GM12874 (cell line): ENCODE results near the gene ARHGDIA.

Experiments used
- TF ChIP-seq, protein P1 (sequence below): IDR thresholded peaks from 2 replicates; pipeline ENCODE4 v1.5.1; 2011; ENCODE audit warnings: low read depth, mild to moderate bottlenecking, control low read depth, low read length, moderate library complexity; ENCODE audit not compliant: insufficient read depth

ARHGDIA gene

DNA sequence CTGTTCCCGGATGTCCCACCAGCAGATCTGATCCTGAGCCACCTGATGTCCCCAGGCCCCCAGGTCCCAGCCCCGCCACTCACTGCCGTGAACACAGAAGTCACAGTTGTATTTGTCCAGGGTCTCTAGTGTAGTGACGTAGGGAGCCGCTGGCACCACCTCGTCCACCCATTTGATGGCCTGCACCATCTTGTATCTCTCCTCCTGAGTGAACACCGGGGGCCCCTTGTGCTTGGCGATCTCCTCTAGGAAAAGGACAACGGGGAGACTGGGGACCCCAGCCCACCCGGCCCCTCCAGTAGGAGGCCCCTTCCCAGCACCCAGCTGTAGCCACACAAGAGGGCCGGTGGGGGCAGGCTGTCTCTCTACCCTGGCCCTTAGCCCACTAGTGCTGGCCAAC lies 37.7 kb upstream of the ARHGDIA start:
- TF ChIP-seq, protein P1, sequence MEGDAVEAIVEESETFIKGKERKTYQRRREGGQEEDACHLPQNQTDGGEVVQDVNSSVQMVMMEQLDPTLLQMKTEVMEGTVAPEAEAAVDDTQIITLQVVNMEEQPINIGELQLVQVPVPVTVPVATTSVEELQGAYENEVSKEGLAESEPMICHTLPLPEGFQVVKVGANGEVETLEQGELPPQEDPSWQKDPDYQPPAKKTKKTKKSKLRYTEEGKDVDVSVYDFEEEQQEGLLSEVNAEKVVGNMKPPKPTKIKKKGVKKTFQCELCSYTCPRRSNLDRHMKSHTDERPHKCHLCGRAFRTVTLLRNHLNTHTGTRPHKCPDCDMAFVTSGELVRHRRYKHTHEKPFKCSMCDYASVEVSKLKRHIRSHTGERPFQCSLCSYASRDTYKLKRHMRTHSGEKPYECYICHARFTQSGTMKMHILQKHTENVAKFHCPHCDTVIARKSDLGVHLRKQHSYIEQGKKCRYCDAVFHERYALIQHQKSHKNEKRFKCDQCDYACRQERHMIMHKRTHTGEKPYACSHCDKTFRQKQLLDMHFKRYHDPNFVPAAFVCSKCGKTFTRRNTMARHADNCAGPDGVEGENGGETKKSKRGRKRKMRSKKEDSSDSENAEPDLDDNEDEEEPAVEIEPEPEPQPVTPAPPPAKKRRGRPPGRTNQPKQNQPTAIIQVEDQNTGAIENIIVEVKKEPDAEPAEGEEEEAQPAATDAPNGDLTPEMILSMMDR: no peak

DNA sequence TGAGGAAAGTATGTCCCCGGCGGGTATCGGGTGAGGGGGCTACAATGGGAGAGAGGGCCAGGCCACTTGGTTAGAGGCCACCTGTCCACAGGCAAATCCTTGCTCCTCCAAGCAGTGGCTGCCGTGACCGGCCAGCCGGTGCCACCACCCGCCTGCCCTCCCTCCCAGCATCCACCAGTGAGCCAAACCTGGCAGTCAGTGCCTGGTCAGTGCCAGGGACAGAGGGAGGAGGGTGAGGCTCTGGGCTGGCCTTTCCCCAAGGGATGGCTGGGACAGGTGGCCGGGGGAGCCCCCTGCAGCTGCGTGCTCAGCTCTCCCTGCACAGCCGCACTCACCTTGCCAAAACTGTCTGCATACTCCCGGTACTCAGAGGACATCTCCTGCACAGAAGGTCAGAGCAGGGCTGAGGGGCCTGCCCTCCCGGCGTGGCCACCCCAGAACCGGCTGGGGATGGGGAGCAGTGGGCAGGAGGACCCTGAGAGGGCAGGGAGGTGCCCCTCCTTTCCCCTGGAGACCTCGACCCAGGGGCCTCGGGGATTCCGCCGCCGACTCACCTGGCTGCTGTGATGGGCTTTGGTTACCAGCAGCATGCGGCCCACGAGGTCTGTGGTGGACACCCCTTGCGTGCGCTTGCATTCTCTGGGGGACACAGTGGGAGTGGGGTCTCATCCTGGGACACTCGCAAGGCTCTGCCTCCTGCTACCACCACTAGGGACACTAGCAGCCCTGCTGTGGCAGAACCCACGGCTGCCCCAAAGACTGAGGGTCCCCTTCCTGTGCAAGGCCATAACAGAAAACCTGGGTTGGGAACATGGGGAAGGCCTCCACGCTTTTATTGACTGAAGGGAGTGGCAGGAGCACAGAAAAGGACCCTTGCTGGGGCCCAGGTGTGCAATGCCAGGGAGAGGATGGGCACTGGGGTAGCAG lies 36.3 kb upstream of the ARHGDIA start:
- TF ChIP-seq, protein P1: no peak

DNA sequence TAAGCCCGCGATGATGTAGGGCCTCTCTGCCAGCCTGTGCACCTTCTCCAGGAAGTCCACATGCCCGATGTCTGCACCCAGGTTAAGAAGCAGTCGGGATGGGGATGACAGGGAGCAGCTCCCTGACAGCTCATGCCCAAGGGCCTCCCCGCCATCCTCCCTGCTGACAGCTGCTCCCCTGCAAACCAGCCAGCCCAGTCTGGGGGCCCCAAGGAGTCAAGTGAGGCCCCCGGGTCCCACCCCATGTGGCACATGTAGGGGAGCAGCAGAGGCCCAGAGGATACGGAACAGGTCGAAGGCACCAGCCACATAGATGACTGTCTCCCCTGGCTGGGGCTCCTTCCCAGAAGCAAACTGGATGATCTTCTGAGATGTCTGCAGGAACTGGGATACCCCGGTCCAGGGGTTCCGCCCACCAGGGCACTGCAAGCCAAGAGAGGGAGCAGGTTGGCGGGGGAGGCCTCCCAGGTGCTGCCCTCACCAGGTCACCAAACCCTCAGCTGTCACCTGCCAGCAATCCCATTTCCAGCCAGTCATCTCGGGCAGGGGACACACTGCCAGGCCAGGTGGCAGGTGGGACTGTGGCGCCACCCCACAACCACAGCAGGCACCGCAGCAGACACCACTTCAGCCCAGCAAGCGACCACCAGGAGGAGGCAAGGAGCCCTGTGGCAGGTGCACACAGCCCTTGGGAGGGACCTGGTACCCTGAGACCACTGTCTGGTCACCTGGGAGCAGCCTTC lies 35.5 kb upstream of the ARHGDIA start:
- TF ChIP-seq, protein P1: 0 out of 2 replicates have a peak, but pooled peaks have one; percentile 24

DNA sequence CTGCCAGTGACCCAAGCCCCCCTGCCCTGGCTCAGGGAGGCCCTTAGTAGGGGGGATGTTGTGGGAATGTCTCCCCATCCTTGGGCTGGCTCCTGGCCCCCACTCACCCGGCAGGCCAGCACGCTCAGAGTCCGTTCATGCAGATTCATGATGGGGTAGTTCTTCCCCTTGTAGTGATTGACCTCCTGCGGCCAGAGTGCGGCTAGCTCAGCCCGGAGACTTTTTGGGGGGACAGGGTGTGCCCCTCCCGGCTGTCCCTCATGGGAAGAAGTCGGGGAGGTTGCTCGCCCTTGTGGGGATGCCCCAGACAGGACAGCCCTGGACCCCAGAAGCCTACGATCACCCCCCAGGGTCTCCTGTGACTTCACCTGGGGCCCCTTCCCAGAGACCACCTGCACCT lies 34.9 kb upstream of the ARHGDIA start:
- TF ChIP-seq, protein P1: no peak

DNA sequence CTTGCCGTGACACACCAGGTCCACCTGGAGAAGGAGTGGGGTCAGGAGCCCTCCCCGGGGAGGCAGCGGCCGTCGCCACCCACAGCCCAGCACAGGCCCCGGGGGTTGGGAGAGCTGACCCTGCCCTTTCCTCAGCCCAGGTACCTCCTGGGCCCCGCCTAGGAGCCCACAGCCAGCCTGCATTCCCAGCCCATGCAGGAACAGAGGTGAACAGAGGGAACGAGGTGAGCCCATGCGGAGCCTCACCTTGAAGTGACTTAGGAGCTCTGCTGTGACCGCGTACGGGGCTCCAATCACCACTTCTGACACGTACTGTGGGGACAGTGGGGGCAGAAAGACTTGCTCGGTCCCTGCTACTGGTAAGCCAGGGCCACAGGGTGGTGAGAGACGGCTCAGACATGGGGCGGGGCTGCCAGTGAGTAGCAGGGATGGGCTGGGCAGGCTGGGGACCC lies 34.3 kb upstream of the ARHGDIA start:
- TF ChIP-seq, protein P1: no peak

DNA sequence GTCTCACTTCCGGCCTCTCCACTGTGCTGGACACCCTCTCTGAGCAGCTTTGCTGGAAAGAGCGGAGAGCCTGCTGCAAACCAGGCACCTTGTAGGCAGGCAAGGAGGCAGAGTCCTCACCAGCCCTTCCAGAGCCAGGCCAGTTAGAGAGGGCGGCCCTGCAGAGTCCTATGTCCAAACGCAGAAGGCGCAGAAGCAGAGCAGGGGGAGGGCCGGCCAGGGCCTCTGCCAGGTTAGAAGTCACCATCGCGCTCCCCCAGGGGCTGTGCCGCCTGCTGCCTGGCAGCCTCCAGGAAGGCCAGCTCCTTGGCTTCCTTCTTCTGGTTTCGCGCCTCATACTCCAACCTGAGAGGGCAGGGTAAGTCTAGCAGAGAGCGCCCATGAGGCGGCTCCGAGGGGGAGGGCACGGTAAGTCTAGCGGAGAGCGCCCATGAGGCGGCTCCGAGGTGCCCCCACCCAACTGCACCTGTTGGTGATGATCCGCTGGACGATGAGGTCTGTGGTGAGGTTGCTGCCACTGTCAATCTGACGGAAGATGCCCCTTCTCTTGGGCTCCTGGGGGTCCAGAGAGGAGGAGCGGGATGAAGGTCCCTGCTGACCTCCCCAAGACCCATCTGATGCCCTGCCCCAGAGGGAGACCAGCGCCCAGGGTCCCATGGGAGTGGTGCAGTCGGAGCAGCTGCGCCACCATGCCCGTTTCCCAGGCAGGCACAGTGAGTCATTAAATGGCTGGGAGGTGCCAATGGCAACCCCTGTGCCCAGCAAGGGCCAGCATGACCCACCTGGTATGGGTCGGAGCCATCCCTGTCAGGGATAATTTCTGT lies 33.7 kb upstream of the ARHGDIA start:
- TF ChIP-seq, protein P1: no peak
